Activated T-cell treated with anti-CD3 and anti-CD28 coated beads, Interleukin-2, amount 50 U/mL, for 4 hours (primary cell): ENCODE data around the gene PLD4. TPM values are rescaled to one million over a fixed set of nuclear protein-coding genes. Genes with fewer than 3 reads are reported as not detected.

Experiments used
- ATAC-seq, 2 donors: fragments of 200-7000 bp; cut with Tn5 transposase; one replicate each; pipeline ENCODE4 v1.10.0; 2021
- DNase-seq: peaks from one replicate; pipeline ENCODE4 v3.0.0-alpha.2; 2020
- H3K27me3 Mint-ChIP-seq: one replicate; pipeline ENCODE4 v1.8.0; 2021; ENCODE audit warnings: low read depth, mixed read lengths
- H3K36me3 Mint-ChIP-seq: one replicate; pipeline ENCODE4 v1.8.0; 2022; ENCODE audit warnings: mixed read lengths; ENCODE audit not compliant: insufficient read depth
- H3K4me1 Mint-ChIP-seq: one replicate; pipeline ENCODE4 v1.8.0; 2021; ENCODE audit warnings: low read depth, mixed read lengths
- H3K4me3 Mint-ChIP-seq: one replicate; pipeline ENCODE4 v1.8.0; 2021; ENCODE audit warnings: mild to moderate bottlenecking, moderate library complexity, mixed read lengths
- H3K9me3 Mint-ChIP-seq: one replicate; pipeline ENCODE4 v1.8.0; 2021; ENCODE audit warnings: mixed read lengths
- total RNA-seq, 3 donors: library from RNA; stranded (reverse); gene quantifications; one replicate each; pipeline ENCODE4 v1.2.1, GENCODE V29; 2021

Gene PLD4
- total RNA-seq, result under 1 TPM in 1 of 3 donors, not detected in 2; 0.08 TPM

- Mint-ChIP-seq H3K27me3 (peaks cover 3% of the 10 kb centered on the region), H3K4me3 (no peak within 1 kb of the TSS), H3K4me1 (no peaks in the 10 kb centered on the region), H3K9me3 (no peaks in the 10 kb centered on the region), H3K36me3 (no peaks in the 10 kb centered on the region)
- DNase-seq (no peak), ATAC-seq (no peak)
Observed at GRCh38 chr14:104924421-104925213, at the start of gene PLD4. Gene PLD4 (plus strand): TSS chr14:104924879. CDS start chr14:104927141, 2,262 bp downstream.

- Mint-ChIP-seq H3K27me3 (peaks cover 2% of the 10 kb centered on the region), H3K36me3 (no peaks in the 10 kb centered on the region), H3K9me3 (no peaks in the 10 kb centered on the region), H3K4me3 (no peak overlapping the region), H3K4me1 (peaks cover 6% of the 10 kb centered on the region)
- no peak for ATAC-seq
- no peak for DNase-seq
Observed at GRCh38 chr14:104875412-104875751, 49.3 kb upstream of the PLD4 start.

GRCh38 chr14:104875811-104876210, 48.9 kb upstream of the PLD4 start:
- DNase-seq, result no peak
- Mint-ChIP-seq H3K27me3 (peaks cover 2% of the 10 kb centered on the region), H3K4me3 (no peak overlapping the region), H3K9me3 (no peaks in the 10 kb centered on the region), H3K36me3 (peaks cover under 1% of the 10 kb centered on the region), H3K4me1 (peaks cover 6% of the 10 kb centered on the region)
- ATAC-seq, result no peak

GRCh38 chr14:104876251-104876699, 48.4 kb upstream of the PLD4 start:
- H3K36me3 Mint-ChIP-seq, result peaks cover 3% of the 10 kb centered on the region
- ATAC-seq (peak; percentile 84 to 90), DNase-seq (peak; percentile 16)
- H3K27me3 Mint-ChIP-seq, result peaks cover 2% of the 10 kb centered on the region
- no peak overlapping the region for H3K4me3 Mint-ChIP-seq
- no peaks in the 10 kb centered on the region for H3K9me3 Mint-ChIP-seq
- H3K4me1 Mint-ChIP-seq, result peaks cover 6% of the 10 kb centered on the region

- Mint-ChIP-seq H3K4me3 (no peak overlapping the region), H3K4me1 (peaks cover 6% of the 10 kb centered on the region), H3K9me3 (no peaks in the 10 kb centered on the region), H3K36me3 (peaks cover 3% of the 10 kb centered on the region), H3K27me3 (peaks cover 2% of the 10 kb centered on the region)
- DNase-seq (no peak), ATAC-seq (no peak)
Observed at GRCh38 chr14:104877066-104877805, 47.4 kb upstream of the PLD4 start.

- no peak for ATAC-seq
- Mint-ChIP-seq H3K36me3 (peaks cover 3% of the 10 kb centered on the region), H3K4me1 (no peaks in the 10 kb centered on the region), H3K27me3 (no peaks in the 10 kb centered on the region), H3K9me3 (no peaks in the 10 kb centered on the region), H3K4me3 (no peak overlapping the region)
- no peak for DNase-seq
Observed at GRCh38 chr14:104877806-104878550, 46.7 kb upstream of the PLD4 start.

- Mint-ChIP-seq H3K4me3 (no peak overlapping the region), H3K27me3 (no peaks in the 10 kb centered on the region), H3K4me1 (no peaks in the 10 kb centered on the region), H3K36me3 (peaks cover 3% of the 10 kb centered on the region), H3K9me3 (no peaks in the 10 kb centered on the region)
- ATAC-seq, result no peak
- no peak for DNase-seq
Observed at GRCh38 chr14:104878582-104878981, 46.1 kb upstream of the PLD4 start.

- DNase-seq (no peak), ATAC-seq (no peak)
- H3K9me3 Mint-ChIP-seq, result no peaks in the 10 kb centered on the region
- H3K4me1 Mint-ChIP-seq, result no peaks in the 10 kb centered on the region
- H3K36me3 Mint-ChIP-seq, result peaks cover 3% of the 10 kb centered on the region
- H3K4me3 Mint-ChIP-seq, result no peak overlapping the region
- H3K27me3 Mint-ChIP-seq, result no peaks in the 10 kb centered on the region
Observed at GRCh38 chr14:104879201-104879982, 45.3 kb upstream of the PLD4 start.

- DNase-seq (no peak), ATAC-seq (no peak)
- H3K36me3 Mint-ChIP-seq, result peaks cover 3% of the 10 kb centered on the region
- H3K27me3 Mint-ChIP-seq, result no peaks in the 10 kb centered on the region
- no peak overlapping the region for H3K4me3 Mint-ChIP-seq
- H3K4me1 Mint-ChIP-seq, result no peaks in the 10 kb centered on the region
- H3K9me3 Mint-ChIP-seq, result no peaks in the 10 kb centered on the region
Observed at GRCh38 chr14:104879983-104880565, 44.6 kb upstream of the PLD4 start.

GRCh38 chr14:104880584-104881210, 44.0 kb upstream of the PLD4 start:
- H3K4me1 Mint-ChIP-seq, result no peaks in the 10 kb centered on the region
- DNase-seq (no peak), ATAC-seq (no peak)
- no peak overlapping the region for H3K4me3 Mint-ChIP-seq
- H3K27me3 Mint-ChIP-seq, result no peaks in the 10 kb centered on the region
- no peaks in the 10 kb centered on the region for H3K9me3 Mint-ChIP-seq
- peaks cover 3% of the 10 kb centered on the region for H3K36me3 Mint-ChIP-seq

- DNase-seq, result no peak
- Mint-ChIP-seq H3K36me3 (peaks cover 3% of the 10 kb centered on the region), H3K9me3 (no peaks in the 10 kb centered on the region), H3K4me3 (no peak overlapping the region), H3K4me1 (no peaks in the 10 kb centered on the region), H3K27me3 (no peaks in the 10 kb centered on the region)
- no peak for ATAC-seq
Observed at GRCh38 chr14:104881369-104881979, 43.2 kb upstream of the PLD4 start.

GRCh38 chr14:104882325-104882973, 42.2 kb upstream of the PLD4 start:
- no peak for DNase-seq
- Mint-ChIP-seq H3K9me3 (no peaks in the 10 kb centered on the region), H3K4me3 (no peak overlapping the region), H3K36me3 (peaks cover 3% of the 10 kb centered on the region), H3K27me3 (no peaks in the 10 kb centered on the region), H3K4me1 (no peaks in the 10 kb centered on the region)
- peak; percentile 35 to 47 for ATAC-seq
